Osteocyte (in vitro differentiated cells): ENCODE results near the gene RILPL2. TPM values are rescaled to one million over a fixed set of nuclear protein-coding genes. Genes with fewer than 3 reads are reported as not detected.
"Not testable (repeated sequence)": the region's sequence is repeated elsewhere in the genome, so short reads cannot be mapped to it uniquely, and the experiment has no call there.

Experiments used
- DNase-seq: peaks from one replicate; pipeline ENCODE4 v3.0.0; 2021; ENCODE audit warnings: mixed read lengths; ENCODE audit not compliant: unreplicated experiment; ENCODE audit errors: extremely low spot score
- H3K27ac Mint-ChIP-seq: one replicate; pipeline ENCODE4 v1.8.0; 2021; ENCODE audit warnings: mild to moderate bottlenecking, mixed read lengths; ENCODE audit not compliant: unreplicated experiment
- H3K27me3 Mint-ChIP-seq: one replicate; pipeline ENCODE4 v1.8.0; 2021; ENCODE audit warnings: mixed read lengths; ENCODE audit not compliant: unreplicated experiment
- H3K36me3 Mint-ChIP-seq: one replicate; pipeline ENCODE4 v1.8.0; 2021; ENCODE audit warnings: mixed read lengths; ENCODE audit not compliant: unreplicated experiment
- H3K4me1 Mint-ChIP-seq: one replicate; pipeline ENCODE4 v1.8.0; 2021; ENCODE audit warnings: mixed read lengths; ENCODE audit not compliant: unreplicated experiment
- H3K4me3 Mint-ChIP-seq: one replicate; pipeline ENCODE4 v1.8.0; 2021; ENCODE audit warnings: mild to moderate bottlenecking, moderate library complexity, mixed read lengths; ENCODE audit not compliant: unreplicated experiment
- H3K9me3 Mint-ChIP-seq: one replicate; pipeline ENCODE4 v1.8.0; 2021; ENCODE audit warnings: mixed read lengths; ENCODE audit not compliant: unreplicated experiment
- CTCF ChIP-seq: fragments of 200-600 bp; sonication (generic); IDR thresholded peaks from 2 replicates; pipeline ENCODE4 v1.5.0; 2021; ENCODE audit warnings: antibody characterized with exemption, mild to moderate bottlenecking, moderate library complexity
- total RNA-seq: library from RNA; stranded (reverse); gene quantifications from 2 replicates; pipeline ENCODE4 v1.2.1, GENCODE V29; 2021

RILPL2 gene
- total RNA-seq, 1 donor from 2014 or later: 4.1 TPM

GRCh38 chr12:123388177-123388950 is 48.1 kb downstream of the RILPL2 start:
- DNase-seq: peak; percentile 91
- Mint-ChIP-seq H3K27me3 (no peaks in the 10 kb centered on the region), H3K9me3 (no peaks in the 10 kb centered on the region), H3K4me3 (peak overlapping the region; percentile 78), H3K27ac (peak overlapping the region; percentile 90), H3K36me3 (peaks cover 13% of the 10 kb centered on the region), H3K4me1 (peaks cover 35% of the 10 kb centered on the region)
- TF ChIP-seq CTCF: peak; percentile 41

- no peaks in the 10 kb centered on the region for H3K27me3 Mint-ChIP-seq
- no peak for TF ChIP-seq CTCF
- H3K36me3 Mint-ChIP-seq: peaks cover 11% of the 10 kb centered on the region
- H3K27ac Mint-ChIP-seq: peak overlapping the region; percentile 90
- DNase-seq: no peak
- peaks cover 35% of the 10 kb centered on the region for H3K4me1 Mint-ChIP-seq
- H3K4me3 Mint-ChIP-seq: peak overlapping the region; percentile 78
- no peaks in the 10 kb centered on the region for H3K9me3 Mint-ChIP-seq
Observed at GRCh38 chr12:123387508-123388176, 48.8 kb downstream of the RILPL2 start.

GRCh38 chr12:123385536-123385935 is 50.9 kb downstream of the RILPL2 start:
- not testable (repeated sequence) for H3K4me3 Mint-ChIP-seq, H3K9me3 Mint-ChIP-seq, H3K27me3 Mint-ChIP-seq, H3K36me3 Mint-ChIP-seq, DNase-seq
- H3K4me1 Mint-ChIP-seq: peaks cover 32% of the 10 kb centered on the region
- peak overlapping the region; percentile 86 for H3K27ac Mint-ChIP-seq

- peaks cover 27% of the 10 kb centered on the region for H3K4me1 Mint-ChIP-seq
- H3K9me3 Mint-ChIP-seq: no peaks in the 10 kb centered on the region
- peak overlapping the region; percentile 79 for H3K4me3 Mint-ChIP-seq
- H3K27me3 Mint-ChIP-seq: no peaks in the 10 kb centered on the region
- DNase-seq: no peak
- peak overlapping the region; percentile 86 for H3K27ac Mint-ChIP-seq
- H3K36me3 Mint-ChIP-seq: no peaks in the 10 kb centered on the region
- TF ChIP-seq CTCF: no peak
Observed at GRCh38 chr12:123384994-123385376, 51.5 kb downstream of the RILPL2 start.

GRCh38 chr12:123384318-123384993 is 52.0 kb downstream of the RILPL2 start:
- Mint-ChIP-seq H3K4me3 (peak overlapping the region; percentile 79), H3K36me3 (no peaks in the 10 kb centered on the region), H3K4me1 (peaks cover 25% of the 10 kb centered on the region), H3K27ac (peak overlapping the region; percentile 87), H3K27me3 (no peaks in the 10 kb centered on the region), H3K9me3 (no peaks in the 10 kb centered on the region)
- TF ChIP-seq CTCF: no peak
- DNase-seq: no peak
